Esophagus squamous epithelium (tissue), 5 donors: ENCODE measurements around the gene SSH3. TPM values are rescaled to one million over a fixed set of nuclear protein-coding genes. Genes with fewer than 3 reads are reported as not detected.
A peak's percentile ranks its signal among the peaks of the same experiment; 100 is the strongest.

Experiments used
- DNase-seq: peaks from one replicate; lab custom pipeline; 2025; lab: John Stamatoyannopoulos, UW
- H3K27ac ChIP-seq, 4 donors: fragments of 200-600 bp; sonication (generic); one replicate each; pipeline ENCODE4 v1.5.1; 2016 to 2019; ENCODE audit warnings: mild to moderate bottlenecking in 1 of 4
- H3K27me3 ChIP-seq, 4 donors: fragments of 200-600 bp; sonication (generic); 1 replicate in 3 of 4; 2 replicates in 1 of 4; pipeline versions ENCODE4 v1.5.1 to v1.6.0; 2017 to 2021; ENCODE audit warnings: antibody characterized with exemption in 1 of 4
- H3K36me3 ChIP-seq, 3 donors: fragments of 200-600 bp; sonication (generic); one replicate each; pipeline ENCODE4 v1.5.1; 2016 to 2019
- H3K4me1 ChIP-seq, 3 donors: fragments of 200-600 bp; sonication (generic); one replicate each; pipeline ENCODE4 v1.5.1; 2017 to 2019
- H3K4me3 ChIP-seq, 4 donors: fragments of 200-600 bp; sonication (generic); 1 replicate in 3 of 4; 2 replicates in 1 of 4; pipeline ENCODE4 v1.5.1; 2016 to 2019; ENCODE audit warnings: mild to moderate bottlenecking in 2 of 4, moderate library complexity in 1 of 4
- H3K9me3 ChIP-seq, 3 donors: fragments of 200-600 bp; sonication (generic); one replicate each; pipeline ENCODE4 v1.5.1; 2016 to 2019
- CTCF ChIP-seq, 6 experiments: fragments of 450-650 bp in 4 of 6; fragments of 200-600 bp in 2 of 6; sonication (generic) in 2 of 6; IDR thresholded peaks; one replicate each; pipeline ENCODE4 v1.5.1; 2016 to 2019; ENCODE audit warnings: antibody characterized with exemption in 6 of 6, mild to moderate bottlenecking in 4 of 6, moderate library complexity in 4 of 6
- POLR2A ChIP-seq, 4 donors: fragments of 450-650 bp; IDR thresholded peaks; one replicate each; pipeline ENCODE4 v1.6.1; 2017; ENCODE audit warnings: antibody characterized with exemption in 4 of 4, mild to moderate bottlenecking in 4 of 4, moderate library complexity in 3 of 4
- WGBS, 2 donors: methylation state at CpG; one replicate each; pipeline ENCODE4 v1.1.5; 2018; 5-methylcytosine and 5-hydroxymethylcytosine counted together
- intact Hi-C: fragments of 100-400 bp; cut with DNase I; formaldehyde crosslinking; loops from one replicate; pipeline ENCODE4 v1.15.0; 2022
- total RNA-seq, 4 donors: library from RNA; depleted of rRNA; stranded (reverse); fragments of >200 nt; gene quantifications; one replicate each; pipeline ENCODE4 v1.1.0, GENCODE V29; 2016
- donor health status: DM: yes; HTN: yes; CAD: no.

SSH3 gene
- total RNA-seq, 4 donors from 2014 or later, result 51.4 to 78.4 (median 64.8) TPM

GRCh38 chr11:67289651-67290479, 13.5 kb upstream of the SSH3 start:
- Histone ChIP-seq H3K36me3 (peaks cover 17 to 64% (median 25%) of the 10 kb centered on the region in 3 donors), H3K4me1 (peaks cover 47 to 80% (median 62%) of the 10 kb centered on the region in 3 donors), H3K27ac (peak overlapping the region; percentile 88 to 98 (median 94)), H3K9me3 (no peaks in the 10 kb centered on the region), H3K4me3 (peak overlapping the region; percentile 48 to 80 (median 73)), H3K27me3 (no peaks in the 10 kb centered on the region)
- DNase-seq, result no peak
- TF ChIP-seq CTCF (IDR thresholded peaks at IDR 0.05) (no peak), POLR2A (IDR thresholded peaks at IDR 0.05) (no peak)
- 18 to 33% methylated on average over 11 to 13 of the region's 36 CpGs for WGBS, 2 donors
- intact Hi-C loops, result no loop called here

- TF ChIP-seq CTCF (IDR thresholded peaks at IDR 0.05) (no peak), POLR2A (IDR thresholded peaks at IDR 0.05) (no peak)
- intact Hi-C loops, result no loop called here
- Histone ChIP-seq H3K4me3 (peak overlapping the region in 3 of 4 donors; percentile 73 to 80 (median 73)), H3K27me3 (no peaks in the 10 kb centered on the region), H3K9me3 (peaks cover 0 to 9% (median 6%) of the 10 kb centered on the region in 3 donors), H3K4me1 (peaks cover 47 to 78% (median 62%) of the 10 kb centered on the region in 3 donors), H3K36me3 (peaks cover 13 to 64% (median 21%) of the 10 kb centered on the region in 3 donors), H3K27ac (peak overlapping the region; percentile 88 to 98 (median 94))
- WGBS, 2 donors, result 60 to 71% methylated on average over 1 of the region's 7 CpGs
- DNase-seq, result no peak
Observed at GRCh38 chr11:67290801-67291200, 12.5 kb upstream of the SSH3 start.

- 88 to 91% methylated on average over 9 to 21 of the region's 33 CpGs for WGBS, 2 donors
- Histone ChIP-seq H3K27me3 (no peaks in the 10 kb centered on the region), H3K4me1 (peaks cover 47 to 69% (median 55%) of the 10 kb centered on the region in 3 donors), H3K4me3 (no peak overlapping the region), H3K36me3 (peaks cover 5 to 64% (median 20%) of the 10 kb centered on the region in 3 donors), H3K9me3 (peaks cover 0 to 12% (median 9%) of the 10 kb centered on the region in 3 donors), H3K27ac (peak overlapping the region; percentile 44 to 96 (median 90))
- intact Hi-C loops, result no loop called here
- DNase-seq, result no peak
- no peak for TF ChIP-seq CTCF (IDR thresholded peaks at IDR 0.05)
- no peak for TF ChIP-seq POLR2A (IDR thresholded peaks at IDR 0.05)
Observed at GRCh38 chr11:67291481-67292381, 11.6 kb upstream of the SSH3 start.

GRCh38 chr11:67292671-67293070, 10.7 kb upstream of the SSH3 start:
- TF ChIP-seq CTCF (IDR thresholded peaks at IDR 0.05) (no peak), POLR2A (IDR thresholded peaks at IDR 0.05) (no peak)
- 31 to 36% methylated on average over 3 of the region's 3 CpGs for WGBS, 2 donors
- Histone ChIP-seq H3K27me3 (no peaks in the 10 kb centered on the region), H3K4me1 (peaks cover 39 to 59% (median 45%) of the 10 kb centered on the region in 3 donors), H3K36me3 (peaks cover 5 to 67% (median 29%) of the 10 kb centered on the region in 3 donors), H3K27ac (peak overlapping the region; percentile 44 to 96 (median 90)), H3K4me3 (no peak overlapping the region), H3K9me3 (peaks cover 0 to 12% (median 9%) of the 10 kb centered on the region in 3 donors)
- intact Hi-C loops, result no loop called here
- DNase-seq, result no peak
